Measurements from ENCODE around the gene HAUS8. TPM values are rescaled to one million over a fixed set of nuclear protein-coding genes. Genes with fewer than 3 reads are reported as not detected.
"Not testable (repeated sequence)": the region's sequence is repeated elsewhere in the genome, so short reads cannot be mapped to it uniquely, and the experiment has no call there.

Gene HAUS8
- total RNA-seq, 2 donors from 2014 or later = 10.6 to 29.8 TPM

DNA sequence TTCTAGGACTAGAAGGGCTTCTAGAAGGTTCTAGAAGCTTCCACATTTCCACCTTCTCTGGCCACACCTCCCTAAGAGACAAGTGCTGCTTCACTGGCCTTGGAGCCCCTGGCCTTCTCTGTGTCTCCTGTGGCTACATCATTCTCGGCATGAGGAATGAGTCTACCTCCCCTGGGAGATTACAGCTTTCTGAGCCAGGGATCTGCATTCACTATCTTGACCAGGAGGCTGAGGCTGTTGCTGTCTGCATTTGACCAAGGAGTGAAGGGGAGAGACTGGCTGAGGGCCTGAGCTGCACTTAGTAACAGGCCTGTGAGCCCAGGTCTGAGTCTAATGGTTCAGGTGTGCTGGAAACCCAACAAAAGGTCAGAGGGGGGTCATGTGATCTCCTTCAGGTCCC is 53.9 kb downstream of the HAUS8 start:
- no peak overlapping the region for H3K9ac ChIP-seq (ENCODE audit: low read depth in 2 of 2, low read length in 2 of 2)
- no peaks in the 10 kb centered on the region for H3K4me1 ChIP-seq
- DNase-seq = no peak
- H3K27ac ChIP-seq = no peak overlapping the region
- intact Hi-C loops (cut with DNase I) = no loop called here
- no peak for TF ChIP-seq CTCF (IDR thresholded peaks at IDR 0.05)
- no peaks in the 10 kb centered on the region for H3K36me3 ChIP-seq
- H3K27me3 ChIP-seq = peaks cover 20% of the 10 kb centered on the region
- H3K4me3 ChIP-seq = no peak overlapping the region
- no peaks in the 10 kb centered on the region for H3K9me3 ChIP-seq

DNA sequence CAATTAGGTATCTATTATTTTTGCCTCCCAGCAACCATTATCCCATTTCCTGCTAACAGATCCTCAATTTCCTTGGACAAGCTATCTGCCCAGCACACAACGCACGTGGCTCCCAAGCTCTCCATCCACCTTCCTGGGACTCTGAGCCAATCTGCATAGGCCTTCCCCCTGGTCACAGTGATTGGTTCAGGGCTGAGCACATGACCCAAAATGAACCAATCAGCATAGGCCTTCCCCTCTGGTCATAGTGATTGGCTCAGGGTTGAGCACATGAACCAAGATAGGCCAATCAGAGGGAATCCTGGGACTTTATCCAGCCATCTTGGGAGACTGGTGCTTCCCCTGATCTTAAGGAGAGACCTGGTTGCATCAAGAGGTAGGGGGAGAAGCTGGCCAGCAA is 54.4 kb downstream of the HAUS8 start:
- TF ChIP-seq CTCF (IDR thresholded peaks at IDR 0.05) = no peak
- Histone ChIP-seq H3K9ac (ENCODE audit: low read depth in 2 of 2, low read length in 2 of 2) (no peak overlapping the region), H3K4me1 (no peaks in the 10 kb centered on the region), H3K36me3 (no peaks in the 10 kb centered on the region), H3K27ac (no peak overlapping the region), H3K27me3 (peaks cover 15% of the 10 kb centered on the region), H3K4me3 (no peak overlapping the region), H3K9me3 (no peaks in the 10 kb centered on the region)
- DNase-seq = no peak
- intact Hi-C loops (cut with DNase I) = no loop called here

GRCh38 chr19:17020385-17020784 is 54.9 kb downstream of the HAUS8 start:
- intact Hi-C loops (cut with DNase I) = no loop called here
- Histone ChIP-seq H3K4me3 (no peak overlapping the region), H3K4me1 (no peaks in the 10 kb centered on the region), H3K27ac (no peak overlapping the region), H3K36me3 (no peaks in the 10 kb centered on the region), H3K9ac (ENCODE audit: low read depth in 2 of 2, low read length in 2 of 2) (no peak overlapping the region), H3K9me3 (no peaks in the 10 kb centered on the region), H3K27me3 (peaks cover 11% of the 10 kb centered on the region)
- no peak for TF ChIP-seq CTCF (IDR thresholded peaks at IDR 0.05)
- DNase-seq = no peak

DNA sequence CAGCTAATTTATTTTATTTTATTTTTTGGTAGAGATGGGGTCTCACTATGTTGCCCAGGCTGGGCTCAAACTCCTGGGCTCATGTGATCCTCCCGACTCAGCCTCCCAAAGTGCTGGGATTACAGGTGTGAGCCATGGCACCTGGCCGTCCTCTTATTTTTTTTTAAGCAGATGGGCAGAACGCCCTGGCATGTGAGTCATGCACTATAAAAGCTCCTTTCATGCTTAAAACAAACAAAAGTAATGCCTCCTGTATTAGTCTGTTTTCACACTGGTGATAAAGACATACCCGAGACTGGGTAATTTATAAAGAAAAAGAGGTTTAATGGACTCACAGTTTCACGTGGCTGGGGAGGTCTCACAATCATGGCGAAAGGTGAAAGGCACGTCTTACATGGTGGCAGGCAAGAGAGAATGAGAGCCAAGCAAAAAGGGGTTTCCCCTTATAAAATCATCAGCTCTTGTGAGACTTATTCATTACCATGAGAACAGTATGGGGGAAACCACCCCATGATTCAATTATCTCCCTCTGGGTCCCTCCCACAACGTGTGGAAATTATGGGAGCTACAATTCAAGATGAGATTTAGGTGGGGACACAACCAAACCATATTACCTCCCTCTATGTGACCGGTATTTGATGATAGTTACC is 60.9 kb downstream of the HAUS8 start:
- H3K9ac ChIP-seq (ENCODE audit: low read depth in 2 of 2, low read length in 2 of 2); H3K9me3 ChIP-seq; intact Hi-C loops (cut with DNase I); H3K36me3 ChIP-seq; H3K27ac ChIP-seq; H3K4me3 ChIP-seq; H3K4me1 ChIP-seq; H3K27me3 ChIP-seq: not testable (repeated sequence)
- peak; percentile 26 for DNase-seq

GRCh38 chr19:17011485-17011884 is 63.8 kb downstream of the HAUS8 start:
- intact Hi-C loops (cut with DNase I) = no loop called here
- Histone ChIP-seq H3K27me3 (no peaks in the 10 kb centered on the region), H3K9me3 (no peaks in the 10 kb centered on the region), H3K4me1 (no peaks in the 10 kb centered on the region), H3K9ac (ENCODE audit: low read depth in 2 of 2, low read length in 2 of 2) (no peak overlapping the region), H3K27ac (no peak overlapping the region), H3K36me3 (no peaks in the 10 kb centered on the region), H3K4me3 (no peak overlapping the region)
- DNase-seq = no peak
- TF ChIP-seq CTCF (IDR thresholded peaks at IDR 0.05) = no peak

DNA sequence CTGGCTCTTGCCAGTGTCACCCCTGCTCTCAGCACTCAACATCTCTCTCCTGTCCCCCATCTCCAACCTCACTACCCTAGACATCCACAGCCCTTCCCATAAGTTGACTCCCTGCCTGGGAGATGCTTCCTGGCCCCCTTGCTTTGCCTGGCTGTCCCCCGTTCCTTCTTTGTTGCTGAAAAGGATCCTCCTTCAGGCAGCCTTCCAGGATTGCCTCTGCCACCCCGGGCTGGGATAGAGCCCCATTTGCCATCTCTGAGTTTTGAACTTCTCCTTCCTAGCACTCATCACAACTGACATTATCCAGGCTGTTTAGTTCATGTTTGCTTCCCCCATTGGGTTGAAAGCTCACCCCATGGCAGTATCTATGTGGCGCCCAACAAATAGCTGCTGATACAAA is 68.7 kb downstream of the HAUS8 start:
- Histone ChIP-seq H3K36me3 (no peaks in the 10 kb centered on the region), H3K4me3 (no peak overlapping the region), H3K27ac (no peak overlapping the region), H3K9ac (ENCODE audit: low read depth in 2 of 2, low read length in 2 of 2) (no peak overlapping the region), H3K27me3 (no peaks in the 10 kb centered on the region), H3K9me3 (no peaks in the 10 kb centered on the region), H3K4me1 (no peaks in the 10 kb centered on the region)
- no peak for DNase-seq
- intact Hi-C loops (cut with DNase I) = no loop called here
- TF ChIP-seq CTCF (IDR thresholded peaks at IDR 0.05) = no peak

Measured in colonic mucosa (tissue), 4 donors.